Thyroid gland (tissue), 4 donors: ENCODE measurements around the gene GRIK5. TPM values are rescaled to one million over a fixed set of nuclear protein-coding genes. Genes with fewer than 3 reads are reported as not detected.

Experiments
- DNase-seq, 2 donors: peaks; one replicate each; pipeline ENCODE4 v3.0.0-alpha.2; 2019
- H3K27ac ChIP-seq, 3 donors: fragments of 200-600 bp; sonication (generic); 1 replicate in 2 of 3; 2 replicates in 1 of 3; pipeline ENCODE4 v1.5.1; 2016 to 2019; ENCODE audit warnings: mild to moderate bottlenecking in 1 of 3, moderate library complexity in 1 of 3
- H3K27me3 ChIP-seq: fragments of 200-600 bp; sonication (generic); one replicate; pipeline ENCODE4 v1.5.1; 2019
- H3K36me3 ChIP-seq, 2 donors: fragments of 200-600 bp; sonication (generic); one replicate each; pipeline ENCODE4 v1.5.1; 2016 to 2019
- H3K4me1 ChIP-seq, 2 donors: fragments of 200-600 bp; sonication (generic); one replicate each; pipeline ENCODE4 v1.5.1; 2017 to 2019
- H3K4me3 ChIP-seq, 3 donors: fragments of 200-600 bp; sonication (generic); replicated peaks in 1 of 3; 1 replicate in 2 of 3; 2 replicates in 1 of 3; pipeline ENCODE4 v1.5.1; 2016; ENCODE audit warnings: mild to moderate bottlenecking in 1 of 3
- H3K9me3 ChIP-seq: fragments of 200-600 bp; sonication (generic); one replicate; pipeline ENCODE4 v1.5.1; 2017
- POLR2A ChIP-seq, 2 donors: fragments of 450-650 bp; IDR thresholded peaks; one replicate each; pipeline ENCODE4 v1.6.1; 2017; ENCODE audit warnings: antibody characterized with exemption in 2 of 2, mild to moderate bottlenecking in 2 of 2, moderate library complexity in 1 of 2
- WGBS, 2 donors: methylation state at CpG; one replicate each; pipeline ENCODE4 v1.1.5; 2017; 5-methylcytosine and 5-hydroxymethylcytosine counted together
- intact Hi-C: fragments of 100-400 bp; cut with DNase I; formaldehyde crosslinking; loops from one replicate; pipeline ENCODE4 v1.15.1; 2023
- total RNA-seq, 4 donors: library from RNA; depleted of rRNA; stranded (reverse); fragments of >200 nt; gene quantifications; one replicate each; pipeline ENCODE4 v1.2.3, GENCODE V29; 2016
- TF ChIP-seq, protein P1 (sequence below), 6 experiments: fragments of 200-600 bp in 3 of 6; fragments of 450-650 bp in 3 of 6; sonication (generic) in 3 of 6; IDR thresholded peaks; one replicate each; pipeline ENCODE4 v1.5.1; 2016 to 2019; ENCODE audit warnings: antibody characterized with exemption in 6 of 6, mild to moderate bottlenecking in 2 of 6, inconsistent platforms in 1 of 6, moderate library complexity in 1 of 6

Gene GRIK5
- total RNA-seq, 4 donors from 2014 or later: 12.0 to 24.2 (median 20.1) TPM

DNA sequence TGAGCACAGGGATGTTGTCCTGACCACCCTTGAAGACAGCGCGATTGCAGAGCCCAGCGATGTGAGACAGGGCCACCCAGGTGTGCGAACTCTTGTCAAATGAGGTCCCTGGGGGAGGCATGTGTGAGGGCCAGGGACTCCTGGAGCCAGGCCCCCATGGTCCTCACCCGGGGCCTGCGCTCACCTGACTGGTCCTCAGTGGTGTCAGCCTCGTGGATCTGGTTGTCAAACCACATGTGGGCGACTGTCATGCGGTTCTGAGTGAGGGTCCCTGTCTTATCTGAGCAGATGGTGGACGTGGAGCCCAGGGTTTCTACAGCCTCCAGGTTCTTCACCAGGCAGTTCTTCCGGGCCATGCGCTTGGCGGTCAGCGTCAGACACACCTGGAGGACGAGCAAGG lies 88.3 kb downstream of the GRIK5 start:
- intact Hi-C loops: no loop called here
- H3K4me1 ChIP-seq: no peaks in the 10 kb centered on the region

DNA sequence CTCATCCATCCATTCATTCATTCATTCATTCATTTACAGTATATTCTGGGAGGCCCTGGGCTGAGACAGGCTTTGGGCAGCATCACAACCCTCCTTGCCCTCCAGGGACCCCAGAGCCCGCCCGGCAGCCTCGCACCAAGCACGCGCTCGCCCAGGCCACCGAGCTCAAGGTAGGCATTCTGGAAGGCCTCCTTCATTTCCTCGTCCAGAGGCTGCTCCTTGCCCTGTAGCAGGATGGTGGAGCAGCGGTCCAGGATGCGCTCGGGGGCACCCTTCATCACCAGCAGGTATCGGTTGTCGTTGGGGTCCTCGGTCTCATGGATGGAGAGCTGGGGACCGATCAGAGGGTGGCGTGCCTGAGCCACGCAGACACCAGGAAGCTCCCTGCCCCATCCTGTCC lies 91.5 kb downstream of the GRIK5 start:
- no peaks in the 10 kb centered on the region for H3K27me3 ChIP-seq
- no peak for TF ChIP-seq POLR2A (IDR thresholded peaks at IDR 0.05)
- TF ChIP-seq, protein P1, sequence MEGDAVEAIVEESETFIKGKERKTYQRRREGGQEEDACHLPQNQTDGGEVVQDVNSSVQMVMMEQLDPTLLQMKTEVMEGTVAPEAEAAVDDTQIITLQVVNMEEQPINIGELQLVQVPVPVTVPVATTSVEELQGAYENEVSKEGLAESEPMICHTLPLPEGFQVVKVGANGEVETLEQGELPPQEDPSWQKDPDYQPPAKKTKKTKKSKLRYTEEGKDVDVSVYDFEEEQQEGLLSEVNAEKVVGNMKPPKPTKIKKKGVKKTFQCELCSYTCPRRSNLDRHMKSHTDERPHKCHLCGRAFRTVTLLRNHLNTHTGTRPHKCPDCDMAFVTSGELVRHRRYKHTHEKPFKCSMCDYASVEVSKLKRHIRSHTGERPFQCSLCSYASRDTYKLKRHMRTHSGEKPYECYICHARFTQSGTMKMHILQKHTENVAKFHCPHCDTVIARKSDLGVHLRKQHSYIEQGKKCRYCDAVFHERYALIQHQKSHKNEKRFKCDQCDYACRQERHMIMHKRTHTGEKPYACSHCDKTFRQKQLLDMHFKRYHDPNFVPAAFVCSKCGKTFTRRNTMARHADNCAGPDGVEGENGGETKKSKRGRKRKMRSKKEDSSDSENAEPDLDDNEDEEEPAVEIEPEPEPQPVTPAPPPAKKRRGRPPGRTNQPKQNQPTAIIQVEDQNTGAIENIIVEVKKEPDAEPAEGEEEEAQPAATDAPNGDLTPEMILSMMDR (IDR thresholded peaks at IDR 0.05): no peak
- no peak overlapping the region for H3K27ac ChIP-seq
- 78 to 83% methylated on average over 14 to 17 of the region's 17 CpGs for WGBS, 2 donors
- H3K4me3 ChIP-seq: no peak overlapping the region
- intact Hi-C loops: no loop called here
- no peak for DNase-seq
- H3K36me3 ChIP-seq: no peaks in the 10 kb centered on the region
- no peaks in the 10 kb centered on the region for H3K4me1 ChIP-seq
- no peaks in the 10 kb centered on the region for H3K9me3 ChIP-seq

More for the DNA sequence above, 88.3 kb downstream of the GRIK5 start:
- no peaks in the 10 kb centered on the region for H3K9me3 ChIP-seq
- H3K27me3 ChIP-seq: no peaks in the 10 kb centered on the region
- DNase-seq: no peak
- no peak overlapping the region for H3K4me3 ChIP-seq
- 84 to 88% methylated on average over 7 to 14 of the region's 15 CpGs for WGBS, 2 donors
- no peak for TF ChIP-seq POLR2A (IDR thresholded peaks at IDR 0.05)
- TF ChIP-seq, protein P1 (IDR thresholded peaks at IDR 0.05): no peak
- no peak overlapping the region for H3K27ac ChIP-seq
- H3K36me3 ChIP-seq: no peaks in the 10 kb centered on the region

DNA sequence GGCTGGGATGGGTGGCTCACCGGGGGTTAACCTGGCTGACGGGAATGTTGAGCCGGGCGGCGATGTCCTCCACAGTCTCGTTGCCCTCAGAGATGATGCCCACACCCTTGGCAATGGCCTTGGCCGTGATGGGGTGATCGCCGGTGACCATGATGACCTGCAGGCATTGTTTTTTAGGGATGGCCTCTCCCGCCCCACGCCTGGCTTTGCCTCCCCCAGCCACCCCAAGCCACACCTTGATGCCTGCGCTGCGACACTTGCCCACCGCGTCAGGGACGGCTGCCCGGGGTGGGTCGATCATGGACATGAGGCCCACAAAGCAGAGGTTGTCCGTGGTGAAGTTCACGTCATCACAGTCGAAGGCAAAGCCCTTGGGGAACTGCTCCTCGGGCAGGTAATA lies 92.1 kb downstream of the GRIK5 start:
- no peak for TF ChIP-seq POLR2A (IDR thresholded peaks at IDR 0.05)
- WGBS, 2 donors: 82 to 87% methylated on average over 13 to 21 of the region's 22 CpGs
- Histone ChIP-seq H3K4me3 (no peak overlapping the region), H3K9me3 (no peaks in the 10 kb centered on the region), H3K27ac (no peak overlapping the region), H3K4me1 (no peaks in the 10 kb centered on the region), H3K27me3 (no peaks in the 10 kb centered on the region), H3K36me3 (no peaks in the 10 kb centered on the region)
- intact Hi-C loops: no loop called here
- DNase-seq: no peak

DNA sequence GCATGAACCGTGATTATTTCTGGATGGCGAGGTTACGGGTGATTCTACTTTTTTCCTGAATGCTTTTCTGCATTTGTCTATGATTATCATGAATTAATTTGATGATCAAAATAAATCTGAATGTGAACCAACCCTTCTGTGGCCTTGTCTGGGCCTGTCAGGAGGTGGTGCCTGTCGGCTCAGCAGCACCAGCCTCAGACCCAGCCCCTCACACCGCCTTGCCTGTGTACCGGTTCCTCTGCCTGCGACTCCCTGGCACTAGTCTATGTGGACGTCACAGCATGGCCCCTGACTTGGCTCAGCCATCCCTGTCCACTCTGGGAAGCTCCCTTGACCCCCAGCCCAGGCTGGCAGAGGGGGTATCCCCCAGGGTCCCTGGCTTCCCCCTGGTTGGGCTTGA lies 95.4 kb downstream of the GRIK5 start:
- intact Hi-C loops: no loop called here
- H3K4me3 ChIP-seq: no peak overlapping the region

DNA sequence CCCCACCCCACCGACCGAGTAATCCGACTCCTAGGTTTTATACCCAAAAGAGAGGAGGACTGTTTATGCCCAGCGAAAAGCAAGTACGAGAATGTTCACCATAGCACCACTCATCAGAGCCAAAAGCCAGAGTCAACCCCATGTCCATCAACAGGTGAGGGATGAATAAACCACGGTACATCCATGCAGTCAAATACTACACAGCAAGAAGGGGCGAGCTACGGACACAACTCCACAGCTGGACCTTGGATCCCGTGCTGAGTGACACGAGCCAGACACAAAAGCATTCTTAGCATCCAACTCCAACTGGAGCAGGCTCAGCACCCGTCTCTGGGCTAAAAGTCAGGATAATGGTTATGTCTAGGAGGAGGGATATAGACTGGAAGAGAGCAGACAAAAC lies 98.6 kb downstream of the GRIK5 start:
- intact Hi-C loops: no loop called here
- WGBS, 2 donors: 83 to 89% methylated on average over 11 of the region's 11 CpGs
- TF ChIP-seq POLR2A (IDR thresholded peaks at IDR 0.05): no peak
- TF ChIP-seq, protein P1 (IDR thresholded peaks at IDR 0.05): no peak
- no peak for DNase-seq
- Histone ChIP-seq H3K4me3 (no peak overlapping the region), H3K9me3 (no peaks in the 10 kb centered on the region), H3K27ac (no peak overlapping the region), H3K4me1 (no peaks in the 10 kb centered on the region), H3K27me3 (no peaks in the 10 kb centered on the region), H3K36me3 (no peaks in the 10 kb centered on the region)

More for the DNA sequence above, 95.4 kb downstream of the GRIK5 start:
- Histone ChIP-seq H3K36me3 (no peaks in the 10 kb centered on the region), H3K4me1 (no peaks in the 10 kb centered on the region), H3K9me3 (no peaks in the 10 kb centered on the region), H3K27me3 (no peaks in the 10 kb centered on the region), H3K27ac (no peak overlapping the region)
- DNase-seq: no peak
- WGBS, 2 donors: 75 to 77% methylated on average over 8 of the region's 8 CpGs
- TF ChIP-seq POLR2A (IDR thresholded peaks at IDR 0.05): no peak
- TF ChIP-seq, protein P1 (IDR thresholded peaks at IDR 0.05): no peak
